K562 (cell line): ENCODE data around the gene FMR1. TPM values are rescaled to one million over a fixed set of nuclear protein-coding genes. Genes with fewer than 3 reads are reported as not detected.

Source experiments
- ATAC-seq: fragments of 200-7000 bp; cut with Tn5 transposase; 3 replicates; pipeline ENCODE4 v1.9.1; 2020; ENCODE audit warnings: moderate library complexity
- BruUV-seq: library from RNA; stranded (reverse); fragments of 400-500 nt; replicated peaks from 2 replicates; lab custom pipeline; 2021; lab: Mats Ljungman, UMichigan
- CTCF ChIA-PET: fragments of 300-600 bp; formaldehyde crosslinking; extraction: SDS; loops from one replicate; lab custom pipeline; 2021; ENCODE audit warnings: low intra/inter-chr PET ratio; lab: Yijun Ruan, JAX
- POLR2A ChIA-PET: fragments of 300-600, 350-650 bp; sonication (Branson Sonifier 250); formaldehyde crosslinking; extraction: SDS; loops from one replicate; lab custom pipeline; 2021; ENCODE audit warnings: antibody characterized with exemption, inconsistent platforms; lab: Yijun Ruan, JAX
- DNase-seq, 4 experiments: peaks; one replicate each; pipeline versions ENCODE4 v3.0.0 to v3.0.0-alpha.2; 2011 to 2018; ENCODE audit warnings: low spot score in 3 of 4, mixed read lengths in 3 of 4; ENCODE audit errors: extremely low read depth in 1 of 4
- FAIRE-seq: peaks from 2 replicates; lab custom pipeline; 2011; peaks lifted over from hg19 to GRCh38; lab: Jason Lieb, UNC
- H2AFZ ChIP-seq: 2 replicates; pipeline ENCODE4 v1.6.0; 2011; ENCODE audit warnings: low read depth, low read length, control low read depth, inconsistent platforms
- H3K27ac ChIP-seq: fragments of 200-600 bp; 3 replicates; pipeline ENCODE4 v1.8.0; 2011; ENCODE audit warnings: low read depth, mild to moderate bottlenecking, control low read depth, inconsistent platforms, low read length, moderate library complexity, mixed read lengths; ENCODE audit errors: extremely low read depth
- H3K27me3 ChIP-seq, 2 experiments: fragments of 300-600 bp in 1 of 2; 2 replicates in 1 of 2; 3 replicates in 1 of 2; pipeline versions ENCODE4 v1.6.0 to v1.8.0; 2011; ENCODE audit warnings: inconsistent platforms in 2 of 2, low read length in 2 of 2, mild to moderate bottlenecking in 1 of 2, mixed read lengths in 1 of 2, moderate library complexity in 1 of 2; ENCODE audit not compliant: control insufficient read depth in 2 of 2, insufficient read depth in 2 of 2
- H3K36me3 ChIP-seq: fragments of 300-600 bp; 3 replicates; pipeline ENCODE4 v1.8.0; 2011; ENCODE audit warnings: mild to moderate bottlenecking, low read length, inconsistent platforms; ENCODE audit not compliant: control insufficient read depth, insufficient read depth
- H3K4me1 ChIP-seq, 2 experiments: fragments of 200-600 bp in 1 of 2; replicated peaks in 1 of 2; 2 replicates in 1 of 2; 3 replicates in 1 of 2; pipeline versions ENCODE4 v1.5.1 to v1.8.0; 2011; ENCODE audit warnings: inconsistent platforms in 2 of 2, low read length in 2 of 2, mild to moderate bottlenecking in 1 of 2, mixed read lengths in 1 of 2, moderate library complexity in 1 of 2; ENCODE audit not compliant: control insufficient read depth in 2 of 2, insufficient read depth in 2 of 2
- H3K4me2 ChIP-seq: 2 replicates; pipeline ENCODE4 v1.6.1; 2011; ENCODE audit warnings: low read length, control low read depth, inconsistent platforms, mixed read lengths; ENCODE audit not compliant: insufficient read depth
- H3K4me3 ChIP-seq: fragments of 200-600 bp; sonication (generic), shearing (Covaris generic); 2 replicates; pipeline ENCODE4 v1.5.1; 2016; ENCODE audit warnings: control low read depth, inconsistent platforms
- H3K79me2 ChIP-seq: fragments of 200-600 bp; 3 replicates; pipeline ENCODE4 v1.8.0; 2011; ENCODE audit warnings: low read length, inconsistent platforms; ENCODE audit not compliant: control insufficient read depth, insufficient read depth
- H3K9ac ChIP-seq, 2 experiments: 2 replicates each; pipeline versions ENCODE4 v1.6.0 to v1.6.1; 2011; ENCODE audit warnings: low read depth in 2 of 2, low read length in 2 of 2, control low read depth in 1 of 2, inconsistent platforms in 1 of 2, mild to moderate bottlenecking in 1 of 2, mixed read lengths in 1 of 2; ENCODE audit not compliant: insufficient read depth in 1 of 2
- H3K9me1 ChIP-seq: one replicate; pipeline ENCODE4 v1.6.0; 2011; ENCODE audit warnings: inconsistent platforms, mild to moderate bottlenecking, low read length, moderate library complexity; ENCODE audit not compliant: control insufficient read depth, insufficient read depth
- H3K9me3 ChIP-seq: replicated peaks from 2 replicates; pipeline ENCODE4 v1.5.1; 2011; ENCODE audit warnings: low read depth, low read length, inconsistent platforms; ENCODE audit not compliant: control insufficient read depth, insufficient read depth
- H4K20me1 ChIP-seq: replicated peaks from 2 replicates; pipeline ENCODE4 v1.6.1; 2011; ENCODE audit warnings: low read length, inconsistent platforms, mixed read lengths; ENCODE audit not compliant: control insufficient read depth, insufficient read depth
- ARID4B ChIP-seq: sonication (generic); formaldehyde crosslinking; IDR thresholded peaks from 2 replicates; pipeline ENCODE4 v1.8.0; 2022; ENCODE audit warnings: mild to moderate bottlenecking, missing genetic modification reagents
- GTF2A2 ChIP-seq: IDR thresholded peaks from 2 replicates; pipeline ENCODE4 v1.6.1; 2016; ENCODE audit warnings: mild to moderate bottlenecking, missing genetic modification characterization, missing compliant biosample characterization
- HSF4 ChIP-seq: fragments of 250-450 bp; sonication (Bioruptor Pico); IDR thresholded peaks from 2 replicates; pipeline ENCODE4 v2.1.2; 2022; ENCODE audit warnings: mild to moderate bottlenecking, moderate library complexity, borderline replicate concordance
- MCM7 ChIP-seq, 2 experiments: fragments of 450-650 bp; IDR thresholded peaks; 2 replicates each; pipeline ENCODE4 v1.6.1; 2016 to 2018
- NCOA1 ChIP-seq: fragments of 450-650 bp; IDR thresholded peaks from 2 replicates; pipeline ENCODE4 v1.6.1; 2016; ENCODE audit warnings: low read depth
- NR2C2 ChIP-seq, 2 experiments: fragments of 200-800 bp in 1 of 2; sonication (Bioruptor generic) in 1 of 2; sonication (generic) in 1 of 2; formaldehyde crosslinking in 1 of 2; IDR thresholded peaks; 2 replicates each; pipeline versions ENCODE4 v1.6.1 to v1.8.0; 2016 to 2022; ENCODE audit warnings: mild to moderate bottlenecking in 1 of 2, missing compliant biosample characterization in 1 of 2, missing genetic modification characterization in 1 of 2, missing genetic modification reagents in 1 of 2
- SAFB ChIP-seq: fragments of 200-400 bp; formaldehyde crosslinking; IDR thresholded peaks from 2 replicates; pipeline ENCODE4 v1.6.1; 2017; ENCODE audit warnings: low read depth, low read length, borderline replicate concordance
- TBP ChIP-seq: optimal IDR thresholded peaks from 2 replicates; pipeline ENCODE3; 2011; ENCODE audit warnings: low read depth, low read length, improper control_type of control experiment
- TCF3 ChIP-seq: sonication (generic); formaldehyde crosslinking; IDR thresholded peaks from 2 replicates; pipeline ENCODE4 v1.4.0; 2020; ENCODE audit warnings: mild to moderate bottlenecking, missing genetic modification reagents
- WHSC1 ChIP-seq: IDR thresholded peaks from one replicate; pipeline ENCODE4 v1.6.1; 2012; ENCODE audit warnings: low read length, control low read depth, inconsistent platforms
- ZNF316 ChIP-seq: fragments of 450-650 bp; IDR thresholded peaks from 2 replicates; pipeline ENCODE4 v1.6.1; 2016
- ZNF324 ChIP-seq: fragments of 250-450 bp; sonication (Bioruptor Pico); IDR thresholded peaks from 2 replicates; pipeline ENCODE4 v1.4.0; 2020; ENCODE audit warnings: mild to moderate bottlenecking
- ZNF785 ChIP-seq: fragments of 250-450 bp; sonication (Bioruptor Pico); IDR thresholded peaks from 2 replicates; pipeline ENCODE4 v1.4.0; 2020; ENCODE audit warnings: mild to moderate bottlenecking
- WGBS: fragments of 100-300 bp; shearing (Covaris generic); methylation state at CpG from one replicate; pipeline ENCODE4 v1.1.6; 2016; ENCODE audit warnings: low coverage, mixed read lengths; ENCODE audit not compliant: insufficient coverage; ENCODE audit errors: missing lambda C conversion rate; 5-methylcytosine and 5-hydroxymethylcytosine counted together
- in situ Hi-C: fragments of 300-500 bp; cut with MboI; formaldehyde crosslinking; loops from 4 replicates; pipeline ENCODE4 v1.15.0; 2018; ENCODE audit warnings: inconsistent platforms, mixed read lengths
- intact Hi-C: fragments of 100-400 bp; cut with micrococcal nuclease; formaldehyde crosslinking; loops from 2 replicates; pipeline ENCODE4 v1.14.2; 2022
- polyA plus RNA-seq, 8 experiments: library from polyadenylated mRNA; depleted of rRNA in 4 of 8; stranded (reverse) in 5 of 8; unstranded in 3 of 8; fragments of >200 nt; fragmentation: Nextera tagmentation in 2 of 8; fragmentation: Illumina TruSeq in 1 of 8; extraction: Ambion mirVana in 2 of 8; extraction: Trizol in 1 of 8; gene quantifications; 2 replicates each; pipeline versions ENCODE4 v1.2.1 to v1.2.3, GENCODE V29; 2011 to 2014; ENCODE audit warnings: inconsistent platforms in 1 of 8, missing spikeins in 1 of 8
- total RNA-seq, 7 experiments: library from RNA; depleted of rRNA in 6 of 7; stranded (reverse); fragments of >200 nt in 6 of 7; fragmentation: Illumina TruSeq in 2 of 7; extraction: Trizol in 2 of 7; gene quantifications; 2 replicates each; pipeline versions ENCODE4 v1.2.1 to v1.2.3, GENCODE V29; 2011 to 2021; ENCODE audit warnings: low replicate concordance in 1 of 7

Gene FMR1
- total and polyA plus RNA-seq, 9 of the 15 experiments (the other 6 are each of a cell fraction or from before 2014, with no cell fraction given): 4.8 to 26.5 (median 20.5) TPM

DNA sequence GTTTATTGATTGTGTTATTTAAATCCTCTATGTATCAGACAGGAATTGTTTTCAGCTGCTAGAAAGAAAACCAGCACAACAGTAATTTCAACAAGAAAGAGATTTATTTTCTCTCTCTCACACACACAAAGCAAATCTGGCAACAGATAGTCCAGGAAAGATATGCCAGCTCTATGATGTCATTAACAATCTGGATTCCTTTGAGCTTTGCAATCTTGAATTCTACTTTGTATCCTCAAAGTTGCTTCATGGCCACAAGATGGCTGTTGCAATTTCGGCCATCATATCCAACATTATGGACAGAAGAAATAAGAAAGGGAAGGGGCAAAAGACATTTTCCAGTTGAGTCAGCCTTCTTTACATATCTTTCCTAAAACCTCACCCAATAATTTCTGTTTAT is 19.8 kb upstream of the FMR1 start:
- ATAC-seq: no peak
- H3K36me3 ChIP-seq: no peaks in the 10 kb centered on the region
- no peaks in the 10 kb centered on the region for H4K20me1 ChIP-seq
- H3K79me2 ChIP-seq: no peaks in the 10 kb centered on the region
- no peaks in the 10 kb centered on the region for H3K27me3 ChIP-seq
- TF ChIP-seq HSF4 (CRISPR knock-in tag) (no peak), NCOA1 (no peak), TBP (no peak), WHSC1 (no peak), ZNF785 (CRISPR knock-in tag) (no peak), MCM7 (IDR thresholded peaks at IDR 0.05) (no peak), ARID4B (CRISPR knock-in tag) (no peak), ZNF316 (no peak), ZNF324 (no peak), GTF2A2 (no peak), NR2C2 (CRISPR knock-in tag; IDR thresholded peaks at IDR 0.05) (no peak), NR2C2 (tag; IDR thresholded peaks at IDR 0.05) (no peak), TCF3 (CRISPR knock-in tag) (no peak), SAFB (no peak)
- in situ Hi-C loops (no loop called here), intact Hi-C loops (no loop called here)
- no peak for FAIRE-seq
- no peak overlapping the region for H3K4me3 ChIP-seq
- ChIA-PET CTCF (no interaction called here), POLR2A (no interaction called here)
- no peaks in the 10 kb centered on the region for H3K4me1 ChIP-seq
- no peaks in the 10 kb centered on the region for H3K9me1 ChIP-seq
- WGBS: 0% methylated on average over 1 of the region's 1 CpG
- H3K4me2 ChIP-seq: no peak overlapping the region
- no peak overlapping the region for H3K27ac ChIP-seq
- DNase-seq: no peak
- H2AFZ ChIP-seq: no peak overlapping the region
- no TSS peak for BruUV-seq
- no peaks in the 10 kb centered on the region for H3K9me3 ChIP-seq
- H3K9ac ChIP-seq: no peak overlapping the region
